ENCODE measurements around the gene NUP133.
A peak's percentile ranks its signal among the peaks of the same experiment; 100 is the strongest.
"Not testable (repeated sequence)": the region's sequence is repeated elsewhere in the genome, so short reads cannot be mapped to it uniquely, and the experiment has no call there.

NUP133 gene

DNA sequence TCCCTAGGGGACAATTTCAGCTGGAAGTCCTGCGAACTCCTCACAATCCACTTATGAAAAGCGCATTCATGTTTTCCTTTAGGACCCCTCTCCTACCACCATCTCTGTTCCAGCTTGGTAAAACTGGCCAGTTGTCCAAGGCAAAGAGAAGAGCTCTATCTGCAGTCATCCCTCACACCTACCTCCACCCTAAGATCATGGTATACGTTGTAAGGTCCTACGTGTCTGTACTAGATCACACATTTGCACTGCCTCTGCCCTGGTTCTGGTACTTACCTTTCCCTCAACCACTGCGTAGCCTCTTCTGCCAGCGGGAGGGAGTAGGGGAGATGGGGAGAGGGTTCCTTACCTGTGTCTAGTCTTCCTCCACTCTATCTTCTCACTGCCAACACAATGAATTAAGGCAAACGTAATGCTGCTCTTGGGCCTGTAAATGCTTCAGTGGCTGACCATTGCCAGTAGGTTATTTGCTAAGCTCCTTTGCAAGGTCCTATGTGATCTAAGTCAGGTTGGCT is 739 bp upstream of the NUP133 start:
- no peak for DNase-seq

DNA sequence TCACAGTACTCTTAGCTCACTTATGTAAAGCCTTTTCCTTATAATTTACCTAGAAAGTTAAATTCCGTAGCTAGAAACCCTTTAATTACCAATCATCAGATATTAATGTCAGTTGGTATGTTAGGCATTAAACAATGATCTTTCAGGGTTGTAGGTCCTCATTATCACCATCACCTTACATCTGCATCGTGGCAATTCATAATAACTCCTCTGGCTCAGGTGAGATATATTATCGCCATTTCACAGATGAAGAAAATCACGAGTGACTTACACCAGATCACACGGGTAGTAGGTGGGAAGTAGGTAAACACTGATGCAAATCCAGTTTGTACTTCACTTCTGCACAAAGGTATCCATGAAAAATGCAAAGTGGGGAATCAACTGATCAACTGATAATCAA is 639 bp downstream of the NUP133 start:
- no peak for DNase-seq

DNA sequence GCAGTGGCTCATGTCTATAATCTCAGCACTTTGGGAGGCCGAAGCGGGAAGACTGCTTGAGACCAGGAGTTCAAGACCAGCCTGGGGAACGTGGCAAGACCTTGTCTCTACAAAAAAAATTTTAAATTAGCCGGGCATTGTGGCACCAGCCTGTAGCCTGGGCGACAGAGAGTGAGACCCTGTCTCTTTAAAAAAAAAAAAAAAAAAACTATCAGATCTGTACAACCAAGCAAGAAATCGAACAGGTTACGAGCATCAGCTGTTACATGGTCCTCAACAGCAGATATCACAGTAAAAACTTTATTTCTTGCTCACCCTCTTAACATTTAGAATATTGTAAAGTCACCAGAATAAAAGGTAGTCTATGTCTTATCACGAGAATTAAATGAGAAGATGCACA is 1.5 kb downstream of the NUP133 start:
- DNase-seq: no peak

DNA sequence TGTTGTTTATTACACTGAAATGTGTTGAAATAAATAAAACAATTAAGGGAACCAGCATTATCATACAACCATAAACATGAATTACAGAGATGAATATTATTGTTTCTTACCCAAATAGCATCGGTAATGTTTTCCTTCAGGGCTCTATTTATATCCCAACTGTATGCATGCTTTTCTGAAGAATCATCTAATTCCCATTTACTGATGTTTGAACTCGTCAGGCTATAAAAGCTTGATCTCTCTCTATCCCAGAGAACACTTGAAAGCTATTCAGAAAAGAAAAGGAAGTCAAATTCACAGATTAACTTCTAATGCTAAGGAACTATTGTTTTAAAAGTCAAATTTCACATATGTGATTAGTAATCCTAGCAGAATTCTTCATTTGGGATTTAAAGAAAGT is 12.4 kb downstream of the NUP133 start:
- no peak for DNase-seq

DNA sequence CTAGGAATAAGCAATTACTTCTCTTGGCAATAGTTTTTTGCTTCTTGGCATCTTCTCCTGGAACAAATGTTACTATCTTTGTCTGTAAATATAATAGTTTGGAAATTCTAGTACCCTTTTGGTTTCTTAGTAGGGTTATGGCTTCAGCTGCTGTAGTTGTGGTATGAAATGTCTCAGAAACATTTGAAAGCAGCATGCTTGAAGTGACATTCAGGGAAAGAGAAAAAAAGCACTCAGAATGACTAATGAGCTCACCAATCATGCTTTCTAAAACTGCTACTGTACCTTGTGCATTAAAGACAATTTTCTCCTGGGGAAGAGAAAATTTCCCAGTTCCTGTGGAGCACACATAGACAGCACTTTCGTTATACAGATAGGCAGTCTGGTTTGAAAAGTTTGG is 21.0 kb downstream of the NUP133 start:
- no peak for DNase-seq

DNA sequence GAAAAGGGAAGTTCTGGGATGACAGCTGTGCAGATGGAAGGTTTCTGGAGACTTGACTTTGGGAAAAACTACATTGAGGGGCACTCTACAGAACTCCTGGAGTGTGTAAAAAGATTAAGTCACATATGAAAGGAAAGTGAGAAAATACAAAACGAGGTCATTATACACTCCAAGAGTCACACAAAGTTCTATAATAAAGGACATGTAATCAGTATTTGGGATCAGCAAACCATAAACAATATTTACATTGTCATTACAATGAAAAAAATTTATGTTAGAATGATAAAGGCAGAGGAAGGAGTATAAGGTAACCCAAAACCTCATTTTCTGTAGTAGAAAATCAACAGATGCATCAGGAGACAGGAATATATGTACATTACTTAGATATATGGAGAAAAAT is 22.8 kb downstream of the NUP133 start:
- DNase-seq: no peak

DNA sequence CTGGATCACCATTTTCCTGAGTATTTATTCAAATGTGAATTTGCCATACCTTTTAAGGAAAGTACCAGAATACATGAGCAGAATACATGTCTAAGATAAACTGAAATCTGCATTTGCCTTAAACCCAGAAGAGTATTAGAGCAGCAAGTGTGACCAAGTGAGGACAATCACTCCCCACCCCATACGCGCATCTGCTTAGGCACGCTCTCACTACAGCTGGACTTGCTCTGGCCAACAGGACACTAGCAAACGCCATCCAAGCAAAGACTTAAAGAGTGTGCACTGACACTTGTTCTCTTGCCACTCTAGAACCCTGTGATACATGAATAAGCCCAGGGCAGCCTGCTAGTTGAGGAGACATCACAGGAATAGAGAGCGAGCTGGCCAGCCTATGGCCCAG is 25.6 kb downstream of the NUP133 start:
- no peak for DNase-seq

DNA sequence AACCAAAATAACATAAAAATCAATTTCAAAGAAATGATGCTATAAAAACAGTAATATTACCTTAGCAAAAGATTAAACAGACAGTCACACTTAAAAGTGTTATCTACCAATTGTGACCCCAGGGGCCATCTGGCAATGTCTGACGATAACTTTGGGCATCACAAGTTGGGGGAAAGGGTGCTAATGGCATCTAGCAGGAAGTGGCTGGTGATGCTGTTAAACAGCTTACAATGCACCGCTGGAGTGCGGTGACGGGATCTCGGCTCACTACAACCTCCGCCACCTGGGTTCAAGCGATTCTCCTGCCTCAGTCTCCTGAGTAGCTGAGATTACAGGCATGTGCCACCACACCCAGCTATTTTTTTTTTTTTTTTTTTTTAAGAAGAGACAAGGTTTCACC is 27.6 kb downstream of the NUP133 start:
- no peak for DNase-seq

DNA sequence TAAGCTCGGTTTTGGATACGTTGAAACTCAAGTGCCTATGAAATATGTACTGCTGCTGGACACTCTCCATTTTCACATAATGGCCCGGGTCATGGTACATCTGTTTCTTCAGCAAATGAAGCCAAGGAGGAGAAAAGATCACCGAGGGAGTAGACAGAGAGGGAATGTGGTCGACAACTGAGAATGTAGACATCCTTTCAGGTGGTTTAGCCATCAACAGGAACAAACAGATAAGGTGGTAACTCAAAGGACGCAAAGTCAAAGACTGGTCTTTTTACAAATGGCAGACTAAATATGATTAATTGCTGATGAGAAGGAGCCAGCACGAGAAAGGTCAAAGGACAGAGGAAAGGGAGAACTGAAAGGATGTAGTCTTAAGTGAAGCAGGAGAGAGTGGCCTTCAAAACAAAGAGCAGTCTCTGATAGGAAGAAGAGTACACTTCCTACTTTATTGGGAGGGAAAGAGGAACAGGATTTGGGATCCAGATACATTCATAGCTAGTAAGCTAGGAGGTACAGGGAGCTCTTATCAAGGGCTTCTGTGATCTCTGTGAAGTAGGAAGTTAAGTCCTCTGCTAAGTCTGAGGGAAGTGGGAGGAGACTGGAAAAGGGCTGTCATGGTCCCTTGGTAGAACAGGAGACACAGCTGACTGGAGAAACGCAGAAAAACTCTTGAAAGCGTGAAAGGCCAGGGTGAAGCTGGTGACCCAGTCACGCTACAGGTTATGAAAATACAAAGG is 28.3 kb downstream of the NUP133 start:
- peak; percentile 13 to 30 (median 14) for DNase-seq

DNA sequence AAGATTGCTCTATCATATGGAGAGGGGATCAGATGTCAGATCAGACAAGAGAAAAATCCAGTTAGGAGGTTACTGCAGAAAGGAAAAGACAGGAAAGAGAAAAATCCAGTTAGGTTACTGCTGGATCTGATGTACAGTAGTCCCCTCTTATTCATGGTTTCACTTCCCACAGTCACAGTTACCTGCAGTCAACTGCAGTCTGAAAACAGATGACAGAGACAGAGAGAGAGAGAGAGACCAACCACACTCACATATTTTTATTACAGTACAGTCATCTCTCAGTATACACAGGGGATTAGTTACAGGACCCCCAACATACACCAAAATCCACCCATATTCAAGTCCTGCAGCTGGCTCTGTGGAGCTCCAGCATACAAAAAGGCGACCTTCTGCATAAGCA is 29.3 kb downstream of the NUP133 start:
- no peak for DNase-seq

DNA sequence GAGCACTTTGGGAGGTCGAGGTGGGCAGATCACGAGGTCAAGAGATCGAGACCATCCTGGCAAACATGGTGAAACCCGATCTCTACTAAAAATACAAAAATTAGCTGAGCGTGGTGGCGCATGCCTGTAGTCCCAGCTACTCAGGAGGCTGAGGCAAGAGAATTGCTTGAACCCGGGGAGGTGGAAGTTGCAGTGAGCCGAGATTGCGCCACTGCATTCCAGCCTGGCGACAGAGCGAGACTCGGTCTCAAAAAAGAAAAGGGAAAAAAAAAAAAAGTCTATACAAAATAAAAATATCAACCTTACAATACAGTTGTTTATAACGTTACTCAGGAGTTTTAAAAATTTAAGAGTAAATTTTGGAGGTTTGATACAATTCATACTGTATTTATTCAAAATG is 32.3 kb downstream of the NUP133 start:
- DNase-seq: not testable (repeated sequence)

DNA sequence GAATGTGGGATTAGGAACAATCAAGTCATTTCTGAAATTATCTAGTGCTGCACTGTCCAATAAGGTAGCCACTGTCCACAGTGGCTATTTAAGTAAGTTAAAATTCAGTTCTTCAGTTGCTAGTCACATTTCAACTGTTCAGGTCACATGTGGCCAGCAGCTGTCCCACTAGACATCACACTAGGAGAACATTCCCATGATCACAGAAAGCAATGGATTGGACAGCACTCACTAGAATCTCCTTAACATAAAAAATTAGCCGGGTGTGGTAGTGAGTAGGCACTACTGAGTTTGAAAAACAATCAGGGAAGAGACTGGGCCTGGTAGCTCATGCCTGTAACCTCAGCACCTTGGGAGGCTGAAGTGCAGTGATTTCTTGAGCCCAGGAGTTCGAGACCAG is 33.6 kb downstream of the NUP133 start:
- no peak for DNase-seq

DNA sequence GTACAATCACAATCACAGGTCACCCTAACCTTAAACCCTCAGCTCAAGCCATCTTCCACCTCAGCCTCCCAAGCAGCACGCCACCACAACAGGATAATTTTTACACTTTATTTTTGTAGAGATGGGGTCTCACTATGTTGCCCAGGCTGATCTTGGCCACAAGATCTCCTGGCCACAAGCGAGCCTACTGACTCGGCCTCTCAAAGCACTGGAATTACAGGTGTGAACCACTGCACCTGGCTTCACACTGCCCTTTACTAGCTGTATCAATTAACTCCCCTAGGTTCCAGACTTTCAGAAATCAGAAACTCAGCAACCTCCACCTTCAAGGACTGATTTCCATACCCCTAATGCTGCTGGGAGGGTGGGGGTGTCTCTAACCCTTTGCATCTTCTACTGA is 37.0 kb downstream of the NUP133 start:
- no peak for DNase-seq

DNA sequence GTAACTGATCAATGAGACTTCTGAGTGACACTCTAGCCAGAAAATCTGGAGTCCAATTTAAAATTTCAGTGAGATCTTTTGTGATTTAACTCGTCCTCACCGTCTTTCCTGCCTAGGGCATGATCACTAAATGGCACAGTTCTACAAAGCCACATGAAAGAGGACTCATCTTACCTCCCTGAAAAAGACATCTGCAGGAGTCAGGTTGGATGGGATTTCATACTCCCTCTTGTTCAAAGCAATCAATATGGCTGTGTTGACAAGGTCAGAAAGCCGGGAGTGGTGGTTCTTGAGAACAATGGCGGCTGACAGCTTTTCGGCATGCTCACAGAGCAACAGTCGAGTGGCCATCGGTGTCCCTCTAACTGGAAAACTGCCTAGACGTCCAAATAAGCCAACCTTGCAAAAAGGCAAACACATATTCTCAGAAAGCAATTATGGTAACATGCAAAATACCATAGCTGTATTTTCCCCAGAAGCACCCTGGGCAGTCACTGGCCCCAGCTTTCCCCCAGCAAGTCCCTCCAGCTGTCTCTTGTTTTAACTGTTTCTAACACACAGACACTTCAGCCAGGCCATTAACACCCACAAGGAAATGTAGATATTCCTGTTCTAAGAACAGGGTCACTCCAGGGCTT is 37.6 kb downstream of the NUP133 start:
- DNase-seq: no peak

DNA sequence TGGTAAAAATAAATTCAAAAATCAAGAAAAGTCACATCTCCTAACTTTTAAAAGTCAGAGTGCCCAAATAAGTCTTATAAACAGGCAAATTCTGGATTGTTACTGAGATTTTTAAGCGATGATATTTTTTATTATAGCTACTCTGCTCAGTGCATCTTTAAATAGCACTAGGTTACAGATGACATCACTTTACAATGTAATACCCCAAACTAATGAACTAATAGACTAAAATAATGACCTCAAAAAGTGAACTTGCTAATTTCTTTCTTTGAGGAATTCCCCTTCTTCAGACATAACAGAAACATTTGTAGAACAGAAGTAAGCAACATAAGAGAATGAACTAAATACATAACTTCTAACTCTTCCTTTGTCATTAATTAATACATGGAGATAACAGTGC is 41.3 kb downstream of the NUP133 start:
- no peak for DNase-seq

DNA sequence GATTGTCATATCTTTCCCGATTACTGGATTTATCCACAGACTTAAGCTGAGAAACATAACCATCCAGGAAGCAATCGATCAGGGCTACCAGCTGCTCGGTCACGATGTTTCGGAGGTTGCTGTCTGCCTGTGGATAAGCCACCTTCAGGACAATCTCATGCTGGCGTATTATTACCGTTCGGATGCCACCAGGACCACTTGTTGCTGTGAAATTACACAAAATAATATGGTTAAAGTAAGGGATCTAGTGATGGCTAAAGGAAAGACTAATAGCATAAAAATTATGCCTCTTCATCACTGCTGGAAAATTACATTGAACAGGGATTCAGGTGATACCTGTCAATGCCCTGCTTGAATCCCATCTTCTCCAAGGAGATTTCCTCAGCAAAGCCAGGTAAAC is 43.5 kb downstream of the NUP133 start:
- DNase-seq: no peak

DNA sequence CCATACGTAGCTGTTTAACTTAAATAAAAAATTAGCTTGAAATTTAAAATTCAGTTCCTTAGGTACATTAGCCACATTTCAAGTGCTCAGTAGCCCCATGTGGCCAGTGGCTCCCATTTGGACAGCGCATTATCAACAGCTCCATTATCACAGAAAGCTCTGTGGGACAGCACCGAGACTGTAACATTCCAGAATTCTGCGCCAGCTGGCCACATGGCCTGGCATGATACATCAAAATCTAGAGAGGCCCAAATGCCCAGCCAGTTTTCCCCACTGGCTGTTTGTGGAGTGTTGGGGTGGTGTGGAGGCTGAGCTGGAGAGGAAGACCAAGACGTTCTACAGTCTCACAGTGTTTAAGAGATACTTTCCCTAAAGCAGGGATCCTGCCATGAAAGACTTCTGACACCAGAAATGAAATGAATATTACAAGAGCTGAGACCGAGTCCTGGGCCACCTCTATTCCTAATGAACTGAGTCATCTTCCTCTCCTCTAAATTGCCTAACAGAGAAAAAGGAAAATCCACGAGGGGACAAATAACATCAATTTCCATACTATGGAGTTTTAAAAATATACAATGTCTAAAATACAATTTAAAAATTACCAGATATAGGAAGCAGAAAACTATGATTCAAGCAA is 47.0 kb downstream of the NUP133 start:
- no peak for DNase-seq

DNA sequence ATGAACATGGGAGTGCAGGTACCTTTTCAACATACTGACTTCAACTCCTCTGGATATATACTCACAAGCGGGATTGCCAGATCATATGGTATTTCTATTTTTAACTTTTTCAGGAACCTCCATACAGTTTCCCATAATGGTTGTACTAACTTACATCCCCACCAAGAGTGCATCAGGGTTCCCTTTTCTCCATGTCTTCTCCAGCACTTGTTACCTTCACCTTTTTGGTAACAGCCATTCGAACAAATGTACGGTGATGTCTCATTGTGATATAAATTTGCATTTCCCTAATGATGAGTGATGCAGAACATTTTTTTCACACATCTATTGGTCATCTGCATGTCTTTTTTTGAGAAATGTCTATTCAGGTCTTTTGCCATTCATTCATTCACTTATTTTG is 48.3 kb downstream of the NUP133 start:
- DNase-seq: no peak

DNA sequence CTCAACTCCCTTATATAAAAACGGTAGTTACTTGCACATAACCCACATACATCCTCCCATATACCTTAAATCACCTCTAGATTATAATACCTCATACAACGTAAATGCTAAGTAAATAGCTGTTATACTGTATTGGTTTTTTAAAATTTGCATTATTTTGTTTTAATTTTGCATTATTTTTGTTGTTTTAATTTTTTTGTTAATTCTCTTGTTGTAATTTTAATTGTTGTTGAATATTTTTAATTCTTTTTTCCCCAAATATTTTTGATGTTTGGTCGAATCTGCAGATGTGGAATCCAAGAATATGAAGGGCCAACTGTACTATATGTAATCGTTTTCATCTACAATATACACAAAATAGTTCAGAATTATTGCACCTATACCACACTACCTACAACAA is 50.7 kb downstream of the NUP133 start:
- DNase-seq: no peak

DNA sequence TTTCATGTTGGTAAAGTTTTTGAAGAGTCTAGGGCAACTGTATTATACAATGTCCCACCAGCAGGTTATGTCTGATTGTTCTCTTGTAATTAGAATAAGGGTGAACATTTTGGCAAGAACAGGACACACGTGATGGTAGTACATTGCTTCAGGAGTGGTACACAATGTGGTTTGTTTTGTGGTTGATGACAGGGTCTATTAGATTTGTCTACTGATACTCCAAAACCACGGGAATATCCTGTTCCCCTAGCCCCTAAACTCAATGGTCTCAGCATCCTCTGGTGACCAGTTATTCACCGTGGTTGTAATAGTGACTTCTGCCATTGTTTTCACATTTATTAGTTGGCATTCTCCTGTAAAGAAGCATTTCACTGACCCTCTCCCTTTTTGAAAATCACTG is 52.1 kb downstream of the NUP133 start:
- DNase-seq: no peak

DNA sequence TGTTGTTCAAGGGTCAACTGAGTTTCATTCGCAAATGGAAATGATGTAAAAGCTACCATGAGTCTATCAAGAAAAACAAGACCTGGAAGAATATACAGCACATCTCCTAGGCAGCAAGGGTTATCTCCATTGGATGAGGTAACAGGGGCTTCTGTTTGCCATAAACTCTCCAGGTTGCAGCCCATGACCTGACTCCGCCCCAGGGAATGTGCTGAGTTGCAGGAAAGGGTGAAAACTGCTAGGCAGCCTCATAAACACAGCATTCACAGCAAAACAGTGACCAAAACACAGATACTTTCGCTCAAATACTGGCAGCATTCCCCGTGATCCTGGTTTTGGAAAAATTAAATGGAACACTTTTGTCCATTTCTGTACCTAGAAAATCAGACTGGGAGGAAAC is 54.1 kb downstream of the NUP133 start:
- no peak for DNase-seq

DNA sequence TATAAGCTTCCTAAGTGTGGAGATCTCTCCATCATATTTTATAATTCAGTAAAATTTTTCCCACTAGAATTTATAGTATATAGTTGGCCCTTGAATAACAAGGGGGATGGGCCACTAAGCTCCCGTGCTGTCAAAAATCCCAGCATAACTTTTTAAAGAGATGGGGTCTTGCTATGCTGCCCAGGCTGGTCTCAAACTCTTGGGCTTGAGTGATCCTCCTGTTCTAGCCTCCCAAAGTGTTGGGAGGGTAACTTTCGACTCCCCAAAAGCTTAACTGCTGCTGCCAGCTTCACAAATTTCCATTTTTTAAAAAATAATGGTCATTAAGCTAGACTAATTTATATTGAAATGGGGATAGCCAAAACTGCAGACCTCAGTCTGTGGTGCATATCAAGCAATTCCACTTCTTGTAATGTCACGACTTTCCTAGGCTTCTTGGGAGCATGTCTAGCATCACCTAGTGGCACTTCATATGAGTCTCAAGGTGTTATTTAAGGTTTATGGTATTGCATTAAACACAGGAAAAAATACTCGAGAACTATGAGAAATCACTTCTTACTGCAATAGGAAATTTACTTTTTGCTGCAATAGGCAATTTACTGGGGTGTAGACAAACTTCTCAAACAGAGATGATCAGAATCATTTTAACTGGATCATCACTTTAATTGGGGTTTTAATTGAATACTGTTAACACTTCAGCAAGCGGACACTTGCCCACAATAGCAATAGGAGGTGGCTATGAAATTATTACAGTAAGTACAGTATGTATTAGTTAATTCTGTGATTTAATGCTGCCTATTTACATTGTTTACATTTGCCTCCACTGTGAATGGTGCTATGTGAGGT is 55.0 kb downstream of the NUP133 start:
- DNase-seq: peak in 2 of 3 donors; percentile 10 to 29

DNA sequence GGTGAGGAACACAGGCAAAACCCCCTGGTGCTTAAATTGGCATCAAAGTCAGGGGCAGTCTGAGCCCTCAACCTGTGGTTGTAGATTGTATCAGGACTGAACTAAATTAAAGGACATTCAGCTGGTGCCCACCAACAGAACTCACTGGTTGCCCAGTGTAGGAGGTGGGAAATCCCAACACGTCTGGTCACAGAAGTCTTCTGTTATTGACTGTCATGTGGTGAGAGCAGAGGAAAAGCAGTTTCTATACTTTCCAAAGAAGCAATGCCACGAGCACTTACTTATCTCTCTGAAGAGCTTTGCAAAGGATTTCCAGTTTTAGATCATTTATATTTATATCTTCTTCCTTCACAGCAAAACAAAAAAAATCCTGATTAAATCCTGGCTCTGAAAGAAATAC is 59.3 kb downstream of the NUP133 start:
- no peak for DNase-seq

Data from suppressor macrophage treated with lipopolysaccharide for 1 hour (primary cell).